Breast epithelium (tissue), 4 donors: ENCODE data around the gene OTUD3. TPM values are rescaled to one million over a fixed set of nuclear protein-coding genes. Genes with fewer than 3 reads are reported as not detected.
A peak's percentile ranks its signal among the peaks of the same experiment; 100 is the strongest.
"Not testable (repeated sequence)": the region's sequence is repeated elsewhere in the genome, so short reads cannot be mapped to it uniquely, and the experiment has no call there.

Source experiments
- DNase-seq, 2 donors: peaks; one replicate each; pipeline ENCODE4 v3.0.0-alpha.2; 2019; ENCODE audit warnings: low spot score in 2 of 2
- H3K27ac ChIP-seq, 2 donors: fragments of 200-600 bp; sonication (generic) in 1 of 2; one replicate each; pipeline ENCODE4 v1.5.1; 2016 to 2019; ENCODE audit warnings: mild to moderate bottlenecking in 1 of 2
- H3K27me3 ChIP-seq, 2 donors: fragments of 200-600 bp; sonication (generic) in 1 of 2; one replicate each; pipeline versions ENCODE4 v1.5.1 to v1.6.0; 2017 to 2019; ENCODE audit warnings: control low read depth in 1 of 2, mild to moderate bottlenecking in 1 of 2
- H3K36me3 ChIP-seq: fragments of 200-600 bp; one replicate; pipeline ENCODE4 v1.5.1; 2019
- H3K4me1 ChIP-seq, 2 donors: fragments of 200-600 bp; sonication (generic); one replicate each; pipeline ENCODE4 v1.5.1; 2016 to 2019; ENCODE audit warnings: control low read depth in 1 of 2
- H3K4me3 ChIP-seq, 3 donors: fragments of 200-600 bp; sonication (generic); 1 replicate in 2 of 3; 2 replicates in 1 of 3; pipeline ENCODE4 v1.5.1; 2016 to 2019; ENCODE audit warnings: mild to moderate bottlenecking in 3 of 3, moderate library complexity in 2 of 3
- H3K9me3 ChIP-seq, 2 donors: fragments of 200-600 bp; sonication (generic) in 1 of 2; one replicate each; pipeline ENCODE4 v1.5.1; 2016 to 2019; ENCODE audit warnings: control low read depth in 1 of 2
- POLR2A ChIP-seq: fragments of 450-650 bp; IDR thresholded peaks from one replicate; pipeline ENCODE4 v1.6.1; 2016; ENCODE audit warnings: antibody characterized with exemption, mild to moderate bottlenecking, moderate library complexity
- POLR2AphosphoS5 ChIP-seq, 3 donors: sonication (generic); formaldehyde crosslinking; IDR thresholded peaks; one replicate each; pipeline ENCODE4 v1.6.1; 2017; ENCODE audit warnings: antibody characterized with exemption in 3 of 3
- intact Hi-C: fragments of 100-400 bp; cut with DNase I; formaldehyde crosslinking; loops from one replicate; pipeline ENCODE4 v1.15.1; 2023; ENCODE audit warnings: low total_unique reads
- total RNA-seq, 3 donors: library from RNA; depleted of rRNA; stranded (reverse); fragments of >200 nt; gene quantifications; one replicate each; pipeline ENCODE4 v1.1.0, GENCODE V29; 2016
- TF ChIP-seq, protein P1 (sequence below), 3 donors: fragments of 450-650 bp; IDR thresholded peaks; one replicate each; pipeline ENCODE4 v1.5.1; 2016 to 2017; ENCODE audit warnings: antibody characterized with exemption in 3 of 3, mild to moderate bottlenecking in 3 of 3, moderate library complexity in 3 of 3

The OTUD3 gene
- total RNA-seq, 3 donors from 2014 or later = 5.8 to 11.1 (median 8.5) TPM

DNA sequence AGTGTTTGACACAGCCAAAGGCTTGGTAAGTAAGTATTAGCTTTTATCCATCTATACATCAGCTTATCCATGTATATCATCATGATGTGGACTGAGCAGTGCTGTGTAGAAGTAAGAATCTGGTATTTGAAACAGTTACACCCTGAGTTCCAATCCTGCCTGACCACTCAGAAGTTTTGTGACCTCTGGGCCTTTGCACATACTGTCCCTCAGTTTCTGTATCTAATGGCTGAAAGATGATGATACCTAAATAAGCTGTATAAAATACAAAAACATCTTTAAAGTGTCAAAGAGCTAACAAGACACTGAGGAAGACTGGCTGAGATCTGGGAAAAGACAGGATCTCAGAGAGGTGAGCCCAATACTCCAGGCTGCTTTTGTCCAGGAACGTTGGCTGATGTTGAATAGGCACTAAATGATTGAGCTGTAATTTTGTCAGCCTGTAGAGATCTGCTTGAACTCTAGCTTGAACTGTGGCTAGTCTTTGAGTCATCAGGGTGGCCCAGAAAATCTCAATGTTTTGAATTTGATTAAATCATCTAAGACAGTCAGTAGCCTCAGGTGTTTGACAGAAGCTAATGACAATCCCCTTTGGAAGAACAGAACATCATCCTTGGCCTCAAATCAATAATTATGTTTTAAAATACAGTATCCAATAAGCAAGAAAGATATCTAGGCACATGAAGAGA, 20.2 kb upstream of the OTUD3 start:
- no peak overlapping the region for H3K4me3 ChIP-seq
- no peaks in the 10 kb centered on the region for H3K36me3 ChIP-seq
- no peaks in the 10 kb centered on the region for H3K9me3 ChIP-seq
- intact Hi-C loops = loop anchor here (2.0 kb wide), 1 partner anchor 47 kb away; the partner anchor contains the start of gene RNF186
- H3K27ac ChIP-seq = no peak overlapping the region
- no peaks in the 10 kb centered on the region for H3K27me3 ChIP-seq
- TF ChIP-seq POLR2A (no peak), POLR2AphosphoS5 (IDR thresholded peaks at IDR 0.05) (no peak)
- TF ChIP-seq, protein P1, sequence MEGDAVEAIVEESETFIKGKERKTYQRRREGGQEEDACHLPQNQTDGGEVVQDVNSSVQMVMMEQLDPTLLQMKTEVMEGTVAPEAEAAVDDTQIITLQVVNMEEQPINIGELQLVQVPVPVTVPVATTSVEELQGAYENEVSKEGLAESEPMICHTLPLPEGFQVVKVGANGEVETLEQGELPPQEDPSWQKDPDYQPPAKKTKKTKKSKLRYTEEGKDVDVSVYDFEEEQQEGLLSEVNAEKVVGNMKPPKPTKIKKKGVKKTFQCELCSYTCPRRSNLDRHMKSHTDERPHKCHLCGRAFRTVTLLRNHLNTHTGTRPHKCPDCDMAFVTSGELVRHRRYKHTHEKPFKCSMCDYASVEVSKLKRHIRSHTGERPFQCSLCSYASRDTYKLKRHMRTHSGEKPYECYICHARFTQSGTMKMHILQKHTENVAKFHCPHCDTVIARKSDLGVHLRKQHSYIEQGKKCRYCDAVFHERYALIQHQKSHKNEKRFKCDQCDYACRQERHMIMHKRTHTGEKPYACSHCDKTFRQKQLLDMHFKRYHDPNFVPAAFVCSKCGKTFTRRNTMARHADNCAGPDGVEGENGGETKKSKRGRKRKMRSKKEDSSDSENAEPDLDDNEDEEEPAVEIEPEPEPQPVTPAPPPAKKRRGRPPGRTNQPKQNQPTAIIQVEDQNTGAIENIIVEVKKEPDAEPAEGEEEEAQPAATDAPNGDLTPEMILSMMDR (IDR thresholded peaks at IDR 0.05) = no peak
- H3K4me1 ChIP-seq = no peaks in the 10 kb centered on the region
- DNase-seq = no peak

DNA sequence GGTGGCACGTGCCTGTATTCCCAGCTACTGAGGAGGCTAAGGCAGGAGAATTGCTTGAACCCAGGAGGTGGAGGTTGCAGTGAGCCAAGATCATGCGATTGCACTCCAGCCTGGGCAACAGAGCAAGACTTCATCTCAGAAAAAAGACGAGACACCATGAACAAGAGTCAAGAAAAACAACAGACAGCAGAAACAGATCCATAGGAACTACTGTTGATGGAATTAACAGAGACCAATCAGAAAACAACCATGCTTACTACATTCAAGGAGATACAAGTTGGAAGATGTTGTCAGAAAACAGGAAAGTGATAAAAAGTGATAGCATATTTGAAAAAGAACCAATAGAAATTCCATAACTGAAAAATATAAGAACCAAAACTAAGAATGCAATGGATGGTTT, 19.3 kb upstream of the OTUD3 start:
- no peak overlapping the region for H3K27ac ChIP-seq
- no peak for DNase-seq

DNA sequence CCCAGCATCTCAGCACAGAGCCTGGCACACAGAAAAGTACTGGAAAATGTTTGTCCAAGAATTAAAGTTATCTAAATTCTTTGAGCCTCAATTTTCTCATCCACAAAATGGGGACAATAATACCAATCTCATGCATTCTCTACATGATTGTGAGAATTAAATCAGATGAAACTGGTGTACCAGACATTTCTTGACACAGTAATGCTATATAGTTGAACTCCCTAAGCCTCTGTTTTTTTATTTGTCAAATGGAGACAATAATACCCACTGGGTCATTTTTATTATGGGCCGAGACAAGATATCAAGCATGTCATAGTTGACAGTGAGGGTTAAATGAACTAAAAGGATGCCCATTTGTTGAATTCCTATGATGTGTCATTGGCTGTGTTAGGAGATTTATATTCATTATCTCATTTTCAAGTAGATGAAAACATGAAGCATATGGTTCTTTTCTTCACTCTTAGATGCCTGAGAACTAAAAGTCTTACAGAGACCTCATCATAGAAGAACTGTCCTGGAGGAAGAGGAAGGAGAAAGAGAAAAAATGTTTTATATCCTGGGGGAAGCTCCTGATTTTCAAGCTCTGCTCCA, 17.5 kb upstream of the OTUD3 start:
- Histone ChIP-seq H3K9me3 (no peaks in the 10 kb centered on the region), H3K4me3 (no peak overlapping the region), H3K36me3 (no peaks in the 10 kb centered on the region), H3K27ac (peak overlapping the region; percentile 41 to 79), H3K4me1 (no peaks in the 10 kb centered on the region), H3K27me3 (no peaks in the 10 kb centered on the region)
- TF ChIP-seq POLR2A = no peak
- no peak for DNase-seq
- intact Hi-C loops = no loop called here

More for the DNA sequence above, 19.3 kb upstream of the OTUD3 start:
- Histone ChIP-seq H3K36me3 (no peaks in the 10 kb centered on the region), H3K4me3 (no peak overlapping the region), H3K9me3 (no peaks in the 10 kb centered on the region), H3K27me3 (no peaks in the 10 kb centered on the region), H3K4me1 (no peaks in the 10 kb centered on the region)
- TF ChIP-seq POLR2A (no peak), POLR2AphosphoS5 (IDR thresholded peaks at IDR 0.05) (no peak)
- TF ChIP-seq, protein P1 (IDR thresholded peaks at IDR 0.05) = no peak
- intact Hi-C loops = loop anchor here (2.0 kb wide), 1 partner anchor 48 kb away; the partner anchor contains the start of gene RNF186

DNA sequence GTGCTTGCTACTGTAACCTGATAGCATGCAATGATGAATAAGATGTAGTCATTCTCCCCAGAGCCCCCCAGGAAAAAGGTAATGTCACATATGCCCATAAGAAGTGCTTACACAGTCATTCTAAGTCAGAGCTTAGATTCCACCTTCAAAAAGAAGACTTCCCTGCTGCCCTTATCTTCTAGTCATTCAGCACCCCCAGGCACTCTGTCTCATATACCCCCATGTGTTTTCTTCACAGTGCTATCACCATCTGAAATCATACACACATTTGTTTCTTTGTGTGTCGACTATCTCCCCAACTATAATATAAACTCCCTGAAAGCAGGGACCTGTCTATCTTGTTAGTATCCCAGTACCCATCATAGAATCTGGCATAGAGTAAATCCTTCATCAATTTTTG, 16.2 kb upstream of the OTUD3 start:
- Histone ChIP-seq H3K4me3 (no peak overlapping the region), H3K36me3 (no peaks in the 10 kb centered on the region), H3K4me1 (no peaks in the 10 kb centered on the region), H3K27me3 (no peaks in the 10 kb centered on the region), H3K9me3 (no peaks in the 10 kb centered on the region), H3K27ac (no peak overlapping the region)
- TF ChIP-seq, protein P1 (IDR thresholded peaks at IDR 0.05) = no peak
- no peak for TF ChIP-seq POLR2AphosphoS5 (IDR thresholded peaks at IDR 0.05)
- intact Hi-C loops = no loop called here
- no peak for DNase-seq

DNA sequence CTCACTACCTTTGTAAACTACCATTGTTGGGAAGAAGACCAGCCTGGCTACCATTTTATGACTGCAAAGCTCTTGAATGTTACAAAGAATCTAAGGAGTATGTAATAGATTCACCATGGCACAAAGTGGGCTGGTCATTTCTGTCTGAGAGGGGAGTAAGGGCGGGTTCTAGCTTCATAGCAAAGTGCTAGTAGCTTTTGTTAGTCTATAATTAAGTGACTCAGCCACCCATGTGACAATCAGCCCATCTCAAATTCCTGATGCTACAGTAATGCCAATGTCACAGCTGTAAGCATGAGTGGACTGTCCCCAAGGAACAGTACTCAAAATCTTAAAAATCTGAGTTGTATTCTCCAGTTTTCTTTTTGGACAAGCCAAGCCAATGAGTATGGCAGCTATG, 15.4 kb upstream of the OTUD3 start:
- TF ChIP-seq POLR2AphosphoS5 (IDR thresholded peaks at IDR 0.05) (no peak), POLR2A (no peak)
- TF ChIP-seq, protein P1 (IDR thresholded peaks at IDR 0.05) = no peak
- no peaks in the 10 kb centered on the region for H3K9me3 ChIP-seq
- intact Hi-C loops = no loop called here

DNA sequence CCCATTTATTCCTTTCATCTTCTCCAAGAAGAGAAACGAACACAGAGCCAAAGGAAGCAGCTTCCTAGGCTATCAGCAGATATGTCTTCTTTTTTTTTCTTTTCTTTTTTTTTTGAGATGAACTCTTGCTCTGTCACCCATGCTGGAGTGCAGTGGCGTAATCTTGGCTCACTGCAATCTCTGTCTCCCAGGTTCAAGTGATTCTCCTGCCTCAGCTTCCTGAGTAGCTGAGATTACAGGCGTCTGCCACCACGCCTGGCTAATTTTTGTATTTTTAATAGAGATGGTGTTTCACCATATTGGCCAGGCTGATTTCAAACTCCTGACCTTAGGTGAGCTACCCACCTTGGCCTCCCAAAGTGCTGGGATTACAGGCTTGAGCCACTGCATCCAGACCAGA, 13.6 kb upstream of the OTUD3 start:
- intact Hi-C loops, H3K36me3 ChIP-seq, H3K9me3 ChIP-seq, H3K27ac ChIP-seq, H3K4me1 ChIP-seq, DNase-seq, H3K27me3 ChIP-seq, H3K4me3 ChIP-seq: not testable (repeated sequence)

More for the DNA sequence above, 15.4 kb upstream of the OTUD3 start:
- Histone ChIP-seq H3K27ac (no peak overlapping the region), H3K27me3 (no peaks in the 10 kb centered on the region), H3K4me3 (no peak overlapping the region), H3K36me3 (no peaks in the 10 kb centered on the region), H3K4me1 (no peaks in the 10 kb centered on the region)
- DNase-seq = no peak

DNA sequence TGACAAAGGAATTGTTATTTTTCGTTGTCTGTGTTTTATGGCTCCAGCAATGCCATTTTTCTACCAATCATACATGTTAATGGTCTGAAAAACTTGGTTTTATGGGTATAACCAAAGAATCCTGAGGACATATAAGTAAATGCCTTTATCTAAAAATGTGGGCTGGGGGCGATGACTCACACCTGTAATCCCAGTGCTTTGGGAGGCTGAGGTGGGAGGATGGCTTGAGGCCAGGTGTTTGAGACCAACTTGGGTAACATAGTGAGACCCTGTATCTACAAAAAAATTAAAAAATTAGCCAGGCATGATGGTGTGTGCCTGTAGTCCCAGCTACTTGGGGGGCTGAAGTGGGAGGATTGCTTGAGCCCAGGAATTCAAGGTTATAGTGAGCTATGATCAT, 12.7 kb upstream of the OTUD3 start:
- H3K27ac ChIP-seq, H3K4me3 ChIP-seq, H3K9me3 ChIP-seq, DNase-seq, H3K4me1 ChIP-seq, H3K36me3 ChIP-seq, H3K27me3 ChIP-seq, intact Hi-C loops: not testable (repeated sequence)
